ENCODE measurements around the gene BRPF1.

GRCh38 chr3:9695345-9695744, 36.2 kb upstream of the BRPF1 start:
- no peak for TF ChIP-seq CTCF (IDR thresholded peaks at IDR 0.05; ENCODE audit: low read depth, low read length, poor library complexity, severe bottlenecking)
- TF ChIP-seq EZH2phosphoT487 (IDR thresholded peaks at IDR 0.05; ENCODE audit: borderline replicate concordance, low read length): no peak
